ENCODE data around the gene GALNTL6.

DNA sequence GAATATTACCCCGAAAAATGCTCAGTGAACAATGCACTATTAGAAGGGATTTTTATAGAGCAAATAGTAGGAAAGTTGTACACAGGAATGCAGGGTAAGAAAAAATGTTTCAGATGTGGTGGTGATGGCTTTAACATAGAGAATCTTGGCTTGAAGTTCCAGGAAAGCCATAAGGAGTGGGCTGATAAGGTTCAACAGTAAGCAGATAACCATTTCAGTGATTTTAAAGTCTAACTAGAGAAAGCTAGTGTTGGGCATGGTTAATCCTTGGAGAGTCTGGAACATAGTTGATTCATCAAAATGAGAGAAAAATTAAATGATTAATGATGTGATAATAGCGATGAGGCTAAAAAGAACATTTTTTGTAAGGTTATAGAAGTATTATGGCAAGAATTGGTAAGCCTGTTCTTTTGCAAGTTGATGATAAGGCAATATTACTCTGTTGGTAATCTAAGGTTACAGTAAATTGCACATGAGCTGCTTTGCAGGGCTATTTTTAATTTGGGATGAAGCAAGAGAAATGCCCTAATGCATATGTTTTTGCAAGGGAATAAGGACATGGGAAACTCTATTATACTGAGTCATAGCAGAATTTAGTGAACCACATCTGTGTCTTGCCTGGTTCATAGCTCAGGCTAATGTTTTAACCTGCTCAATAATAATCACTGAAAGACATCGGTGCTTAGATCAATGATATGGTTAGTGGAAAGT lies 44.3 kb downstream of the GALNTL6 start:
- no peak for TF ChIP-seq CTBP1 (IDR thresholded peaks at IDR 0.05; ENCODE audit: borderline replicate concordance)
- no peak for TF ChIP-seq SUZ12 (IDR thresholded peaks at IDR 0.05)
